Ishikawa (cell line): Measurements from ENCODE around the gene RADIL.

Source experiments
- CREB1 ChIP-seq: IDR thresholded peaks from 2 replicates; pipeline ENCODE4 v1.6.1; 2012; ENCODE audit warnings: low read depth
- EGR1 ChIP-seq: IDR thresholded peaks from 2 replicates; pipeline ENCODE4 v1.6.1; 2012
- EP300 ChIP-seq: IDR thresholded peaks from 2 replicates; pipeline ENCODE4 v1.6.1; 2012; ENCODE audit warnings: borderline replicate concordance
- FOXM1 ChIP-seq: IDR thresholded peaks from 2 replicates; pipeline ENCODE4 v1.6.1; 2012; ENCODE audit warnings: low read depth, borderline replicate concordance
- NFIC ChIP-seq: IDR thresholded peaks from 2 replicates; pipeline ENCODE4 v1.6.1; 2012
- RAD21 ChIP-seq: IDR thresholded peaks from 2 replicates; pipeline ENCODE4 v1.6.1; 2012; ENCODE audit warnings: low read depth
- TAF1 ChIP-seq: IDR thresholded peaks from 2 replicates; pipeline ENCODE4 v1.6.1; 2012; ENCODE audit warnings: low read depth, mild to moderate bottlenecking
- TCF12 ChIP-seq: IDR thresholded peaks from 2 replicates; pipeline ENCODE4 v1.6.1; 2012; ENCODE audit warnings: low read depth
- YY1 ChIP-seq: IDR thresholded peaks from 2 replicates; pipeline ENCODE4 v1.6.1; 2012; ENCODE audit warnings: low read depth
- ZBTB7A ChIP-seq: IDR thresholded peaks from 2 replicates; pipeline ENCODE4 v1.6.1; 2012; ENCODE audit warnings: low read depth
- TF ChIP-seq, protein P1 (sequence below): IDR thresholded peaks from 2 replicates; pipeline ENCODE4 v1.6.1; 2012; ENCODE audit warnings: low read depth, mild to moderate bottlenecking
- TF ChIP-seq, protein P2 (sequence below): IDR thresholded peaks from 2 replicates; pipeline ENCODE4 v1.6.1; 2012
- TF ChIP-seq, protein P3 (sequence below): IDR thresholded peaks from 2 replicates; pipeline ENCODE4 v1.6.1; 2012

DNA sequence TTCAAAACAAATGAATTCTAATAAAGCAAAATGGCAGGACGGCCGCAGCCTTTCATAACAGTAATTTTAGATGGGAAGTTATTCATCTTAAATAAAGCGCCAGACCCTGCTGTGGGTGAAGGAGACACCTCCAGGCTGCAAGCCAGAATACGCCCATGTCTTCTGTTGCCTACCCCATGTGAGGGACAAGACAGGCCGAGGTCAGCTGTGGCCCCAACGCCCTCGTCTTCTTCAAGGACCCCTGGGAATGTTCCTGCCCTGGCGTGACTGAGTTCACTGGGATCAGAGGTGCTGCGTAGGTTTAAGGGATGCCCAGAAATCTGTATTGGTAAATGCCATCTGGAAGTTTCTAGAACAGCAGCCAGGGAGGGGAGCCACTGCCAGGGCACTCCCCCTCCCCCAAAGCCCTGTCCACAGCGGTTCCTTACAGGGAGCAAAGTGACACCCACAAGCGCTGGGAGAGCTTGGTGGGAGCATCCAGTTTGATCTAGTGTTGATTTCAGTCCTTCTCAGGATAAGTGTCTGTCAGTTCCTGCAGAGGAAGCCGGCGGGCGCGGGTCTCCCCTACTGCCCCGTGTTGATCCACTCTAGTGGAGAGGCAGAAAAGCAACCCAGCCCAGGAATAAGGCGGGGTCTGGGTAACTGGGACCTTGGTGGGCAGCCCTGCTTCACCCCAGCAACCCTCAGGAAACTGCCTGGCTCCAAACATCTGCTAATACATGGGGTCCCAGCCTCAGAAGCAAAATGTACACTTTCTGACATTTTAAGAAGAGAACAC, 42.3 kb downstream of the RADIL start:
- TF ChIP-seq RAD21, result no peak
- no peak for TF ChIP-seq ZBTB7A
- no peak for TF ChIP-seq EP300
- TF ChIP-seq FOXM1, result no peak
- TF ChIP-seq, protein P1, sequence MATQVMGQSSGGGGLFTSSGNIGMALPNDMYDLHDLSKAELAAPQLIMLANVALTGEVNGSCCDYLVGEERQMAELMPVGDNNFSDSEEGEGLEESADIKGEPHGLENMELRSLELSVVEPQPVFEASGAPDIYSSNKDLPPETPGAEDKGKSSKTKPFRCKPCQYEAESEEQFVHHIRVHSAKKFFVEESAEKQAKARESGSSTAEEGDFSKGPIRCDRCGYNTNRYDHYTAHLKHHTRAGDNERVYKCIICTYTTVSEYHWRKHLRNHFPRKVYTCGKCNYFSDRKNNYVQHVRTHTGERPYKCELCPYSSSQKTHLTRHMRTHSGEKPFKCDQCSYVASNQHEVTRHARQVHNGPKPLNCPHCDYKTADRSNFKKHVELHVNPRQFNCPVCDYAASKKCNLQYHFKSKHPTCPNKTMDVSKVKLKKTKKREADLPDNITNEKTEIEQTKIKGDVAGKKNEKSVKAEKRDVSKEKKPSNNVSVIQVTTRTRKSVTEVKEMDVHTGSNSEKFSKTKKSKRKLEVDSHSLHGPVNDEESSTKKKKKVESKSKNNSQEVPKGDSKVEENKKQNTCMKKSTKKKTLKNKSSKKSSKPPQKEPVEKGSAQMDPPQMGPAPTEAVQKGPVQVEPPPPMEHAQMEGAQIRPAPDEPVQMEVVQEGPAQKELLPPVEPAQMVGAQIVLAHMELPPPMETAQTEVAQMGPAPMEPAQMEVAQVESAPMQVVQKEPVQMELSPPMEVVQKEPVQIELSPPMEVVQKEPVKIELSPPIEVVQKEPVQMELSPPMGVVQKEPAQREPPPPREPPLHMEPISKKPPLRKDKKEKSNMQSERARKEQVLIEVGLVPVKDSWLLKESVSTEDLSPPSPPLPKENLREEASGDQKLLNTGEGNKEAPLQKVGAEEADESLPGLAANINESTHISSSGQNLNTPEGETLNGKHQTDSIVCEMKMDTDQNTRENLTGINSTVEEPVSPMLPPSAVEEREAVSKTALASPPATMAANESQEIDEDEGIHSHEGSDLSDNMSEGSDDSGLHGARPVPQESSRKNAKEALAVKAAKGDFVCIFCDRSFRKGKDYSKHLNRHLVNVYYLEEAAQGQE, result no peak
- TF ChIP-seq NFIC, result no peak
- TF ChIP-seq, protein P2, sequence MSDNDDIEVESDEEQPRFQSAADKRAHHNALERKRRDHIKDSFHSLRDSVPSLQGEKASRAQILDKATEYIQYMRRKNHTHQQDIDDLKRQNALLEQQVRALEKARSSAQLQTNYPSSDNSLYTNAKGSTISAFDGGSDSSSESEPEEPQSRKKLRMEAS, result no peak
- TF ChIP-seq YY1, result no peak
- no peak for TF ChIP-seq CREB1
- TF ChIP-seq EGR1, result no peak
- TF ChIP-seq, protein P3, sequence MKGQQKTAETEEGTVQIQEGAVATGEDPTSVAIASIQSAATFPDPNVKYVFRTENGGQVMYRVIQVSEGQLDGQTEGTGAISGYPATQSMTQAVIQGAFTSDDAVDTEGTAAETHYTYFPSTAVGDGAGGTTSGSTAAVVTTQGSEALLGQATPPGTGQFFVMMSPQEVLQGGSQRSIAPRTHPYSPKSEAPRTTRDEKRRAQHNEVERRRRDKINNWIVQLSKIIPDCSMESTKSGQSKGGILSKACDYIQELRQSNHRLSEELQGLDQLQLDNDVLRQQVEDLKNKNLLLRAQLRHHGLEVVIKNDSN, result no peak
- TF ChIP-seq TAF1, result no peak
- no peak for TF ChIP-seq TCF12
